Upper lobe of left lung (tissue), 6 donors: ENCODE data around the gene FLRT2. TPM values are rescaled to one million over a fixed set of nuclear protein-coding genes. Genes with fewer than 3 reads are reported as not detected.

Experiments used
- ATAC-seq, 2 donors: fragments of 200-7000 bp; cut with Tn5 transposase; one replicate each; pipeline ENCODE4 v1.9.1; 2022; ENCODE audit warnings: mild to moderate bottlenecking in 2 of 2, moderate library complexity in 2 of 2; ENCODE audit not compliant: low FRiP score in 2 of 2
- DNase-seq, 2 donors: peaks; one replicate each; pipeline ENCODE4 v3.0.0-alpha.2; 2019 to 2020
- H3K27ac ChIP-seq, 4 donors: fragments of 200-600 bp; sonication (generic); one replicate each; pipeline ENCODE4 v1.5.1; 2016 to 2019
- H3K27me3 ChIP-seq, 4 donors: fragments of 200-600 bp; sonication (generic); one replicate each; pipeline ENCODE4 v1.5.1; 2017 to 2019
- H3K36me3 ChIP-seq, 4 donors: fragments of 200-600 bp; sonication (generic); one replicate each; pipeline ENCODE4 v1.5.1; 2016 to 2019
- H3K4me1 ChIP-seq, 4 donors: fragments of 200-600 bp; sonication (generic); one replicate each; pipeline ENCODE4 v1.5.1; 2018 to 2019
- H3K4me3 ChIP-seq, 4 donors: fragments of 200-600 bp; sonication (generic); one replicate each; pipeline ENCODE4 v1.5.1; 2017 to 2019; ENCODE audit warnings: mild to moderate bottlenecking in 2 of 4, moderate library complexity in 1 of 4
- H3K9me3 ChIP-seq, 4 donors: fragments of 200-600 bp; sonication (generic); one replicate each; pipeline ENCODE4 v1.5.1; 2018 to 2019
- EP300 ChIP-seq, 4 donors: sonication (generic); formaldehyde crosslinking; IDR thresholded peaks; one replicate each; pipeline ENCODE4 v1.5.1; 2017; ENCODE audit warnings: antibody characterized with exemption in 4 of 4, control low read depth in 2 of 4
- POLR2A ChIP-seq, 4 donors: fragments of 450-650 bp; IDR thresholded peaks; one replicate each; pipeline ENCODE4 v1.5.1; 2016 to 2017; ENCODE audit warnings: antibody characterized with exemption in 4 of 4, mild to moderate bottlenecking in 2 of 4
- POLR2AphosphoS5 ChIP-seq, 2 donors: sonication (generic); formaldehyde crosslinking; IDR thresholded peaks; one replicate each; pipeline ENCODE4 v1.5.1; 2017; ENCODE audit warnings: antibody characterized with exemption in 2 of 2
- WGBS, 2 donors: methylation state at CpG; one replicate each; pipeline ENCODE4 v1.1.5; 2017 to 2018; 5-methylcytosine and 5-hydroxymethylcytosine counted together
- total RNA-seq, 6 donors: library from RNA; depleted of rRNA in 4 of 6; stranded (reverse); fragments of >200 nt in 4 of 6; gene quantifications; one replicate each; pipeline versions ENCODE4 v1.1.0 to v1.2.1, GENCODE V29; 2016 to 2021
- TF ChIP-seq, protein P1 (sequence below), 6 experiments: fragments of 450-650 bp in 4 of 6; fragments of 200-600 bp in 2 of 6; sonication (generic) in 2 of 6; IDR thresholded peaks; one replicate each; pipeline ENCODE4 v1.5.1; 2016 to 2019; ENCODE audit warnings: antibody characterized with exemption in 6 of 6
- donor health status: DM: no; HTN: no; CAD: no; lungs with moderate emphysema.
- donor health status: DM: no; HTN: yes; CAD: no; lungs with severe emphysema.

The FLRT2 gene
- total RNA-seq, 6 donors from 2014 or later = 0.91 to 24.1 (median 5.0) TPM

DNA sequence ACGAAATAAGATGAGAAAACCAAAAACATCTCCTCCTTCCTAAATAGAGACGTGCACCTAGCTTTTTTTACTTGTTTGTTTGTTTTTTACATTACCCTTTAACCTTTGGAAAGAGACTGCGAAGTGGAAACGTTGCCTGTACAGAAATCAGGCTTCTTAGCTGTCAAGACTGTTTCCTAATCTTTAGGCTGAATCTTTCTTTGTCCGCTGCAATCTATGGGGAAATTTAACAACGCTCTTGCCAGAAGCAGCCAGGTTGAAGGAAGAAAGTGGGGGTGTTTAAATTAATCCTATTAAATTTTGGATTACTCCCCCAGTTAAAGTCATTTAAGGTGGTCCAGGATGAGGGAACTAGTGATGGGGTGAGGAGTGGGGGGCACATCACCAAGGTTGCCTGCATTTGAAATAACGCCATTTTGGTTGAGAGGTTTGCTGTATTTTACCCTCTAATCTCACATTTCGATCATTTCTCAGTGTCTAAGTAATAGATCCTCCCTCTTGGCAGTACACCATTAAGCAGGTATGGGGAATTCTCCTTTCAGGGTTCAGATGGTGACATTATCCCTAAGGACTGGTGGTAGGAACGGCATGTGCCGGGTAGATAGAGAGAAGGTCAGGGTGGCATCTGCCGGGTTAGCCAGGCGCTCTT, 2.6 kb downstream of the FLRT2 start:
- H3K27ac ChIP-seq = peak overlapping the region in 2 of 4 donors; percentile 43 to 73
- TF ChIP-seq, protein P1, sequence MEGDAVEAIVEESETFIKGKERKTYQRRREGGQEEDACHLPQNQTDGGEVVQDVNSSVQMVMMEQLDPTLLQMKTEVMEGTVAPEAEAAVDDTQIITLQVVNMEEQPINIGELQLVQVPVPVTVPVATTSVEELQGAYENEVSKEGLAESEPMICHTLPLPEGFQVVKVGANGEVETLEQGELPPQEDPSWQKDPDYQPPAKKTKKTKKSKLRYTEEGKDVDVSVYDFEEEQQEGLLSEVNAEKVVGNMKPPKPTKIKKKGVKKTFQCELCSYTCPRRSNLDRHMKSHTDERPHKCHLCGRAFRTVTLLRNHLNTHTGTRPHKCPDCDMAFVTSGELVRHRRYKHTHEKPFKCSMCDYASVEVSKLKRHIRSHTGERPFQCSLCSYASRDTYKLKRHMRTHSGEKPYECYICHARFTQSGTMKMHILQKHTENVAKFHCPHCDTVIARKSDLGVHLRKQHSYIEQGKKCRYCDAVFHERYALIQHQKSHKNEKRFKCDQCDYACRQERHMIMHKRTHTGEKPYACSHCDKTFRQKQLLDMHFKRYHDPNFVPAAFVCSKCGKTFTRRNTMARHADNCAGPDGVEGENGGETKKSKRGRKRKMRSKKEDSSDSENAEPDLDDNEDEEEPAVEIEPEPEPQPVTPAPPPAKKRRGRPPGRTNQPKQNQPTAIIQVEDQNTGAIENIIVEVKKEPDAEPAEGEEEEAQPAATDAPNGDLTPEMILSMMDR (IDR thresholded peaks at IDR 0.05) = no peak
- TF ChIP-seq POLR2AphosphoS5 (IDR thresholded peaks at IDR 0.05) = no peak
- TF ChIP-seq EP300 (IDR thresholded peaks at IDR 0.05) = no peak
- TF ChIP-seq POLR2A (IDR thresholded peaks at IDR 0.05) = no peak
- H3K4me3 ChIP-seq = peak overlapping the region in 3 of 4 donors; percentile 44 to 56 (median 53)

GRCh38 chr14:85533023-85533860, 3.3 kb downstream of the FLRT2 start:
- H3K4me3 ChIP-seq = peak overlapping the region; percentile 32 to 56 (median 48)
- H3K36me3 ChIP-seq = no peaks in the 10 kb centered on the region
- H3K27me3 ChIP-seq = peaks cover 0 to 51% (median 23%) of the 10 kb centered on the region in 4 donors
- peak; percentile 38 to 78 for ATAC-seq
- peak in 1 of 2 donors; percentile 89 for DNase-seq
- 0 to 3% methylated on average over 20 to 66 of the region's 90 CpGs for WGBS, 2 donors
- peaks cover 7 to 58% (median 40%) of the 10 kb centered on the region in 4 donors for H3K4me1 ChIP-seq
- H3K9me3 ChIP-seq = no peaks in the 10 kb centered on the region
- H3K27ac ChIP-seq = peak overlapping the region in 2 of 4 donors; percentile 66 to 73
- TF ChIP-seq EP300 (IDR thresholded peaks at IDR 0.05) = no peak
- TF ChIP-seq, protein P1 (IDR thresholded peaks at IDR 0.05) = no peak
- TF ChIP-seq POLR2AphosphoS5 (IDR thresholded peaks at IDR 0.05) = peak in 1 of 2 donors; percentile 14

More for the DNA sequence above, 2.6 kb downstream of the FLRT2 start:
- Histone ChIP-seq H3K9me3 (no peaks in the 10 kb centered on the region), H3K36me3 (no peaks in the 10 kb centered on the region), H3K27me3 (peaks cover 0 to 51% (median 23%) of the 10 kb centered on the region in 4 donors), H3K4me1 (peaks cover 9 to 59% (median 40%) of the 10 kb centered on the region in 4 donors)
- 4 to 5% methylated on average over 12 of the region's 12 CpGs for WGBS, 2 donors
- no peak for DNase-seq
- no peak for ATAC-seq

DNA sequence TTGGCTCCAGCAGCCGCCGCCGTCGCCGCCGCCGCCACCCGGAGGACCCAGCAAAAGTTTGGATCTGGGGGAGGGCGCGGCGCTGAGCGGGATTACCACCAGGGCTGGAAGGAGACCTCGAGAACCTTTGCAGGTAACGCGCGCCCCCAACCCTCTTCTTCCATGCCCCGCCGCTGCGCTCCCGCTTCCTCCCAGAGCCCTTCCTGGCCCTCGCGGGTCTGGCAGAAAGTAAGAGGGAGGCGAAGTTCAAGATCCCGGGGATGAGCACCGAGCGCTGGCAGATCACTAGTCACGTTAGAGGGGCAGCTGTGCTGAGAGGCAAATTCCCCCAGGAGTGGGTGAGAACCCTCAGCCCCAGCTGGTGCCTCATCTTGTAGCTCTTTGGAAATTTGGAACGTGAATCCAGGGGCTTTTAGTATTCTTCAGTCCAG, 3.9 kb downstream of the FLRT2 start:
- peak overlapping the region in 3 of 4 donors; percentile 44 to 56 (median 53) for H3K4me3 ChIP-seq
- no peak for TF ChIP-seq POLR2A (IDR thresholded peaks at IDR 0.05)
- no peak for TF ChIP-seq POLR2AphosphoS5 (IDR thresholded peaks at IDR 0.05)
- no peak for TF ChIP-seq EP300 (IDR thresholded peaks at IDR 0.05)
- TF ChIP-seq, protein P1 (IDR thresholded peaks at IDR 0.05) = no peak
- WGBS, 2 donors = 2 to 3% methylated on average over 15 to 28 of the region's 28 CpGs
- ATAC-seq (no peak), DNase-seq (no peak)
- H3K27ac ChIP-seq = peak overlapping the region in 1 of 4 donors; percentile 63
- H3K9me3 ChIP-seq = no peaks in the 10 kb centered on the region
- no peaks in the 10 kb centered on the region for H3K36me3 ChIP-seq
- H3K4me1 ChIP-seq = peaks cover 7 to 52% (median 39%) of the 10 kb centered on the region in 4 donors
- peaks cover 0 to 51% (median 23%) of the 10 kb centered on the region in 4 donors for H3K27me3 ChIP-seq

- Histone ChIP-seq H3K36me3 (no peaks in the 10 kb centered on the region), H3K27ac (no peak overlapping the region), H3K4me1 (peaks cover 7 to 45% (median 33%) of the 10 kb centered on the region in 4 donors), H3K27me3 (peaks cover 0 to 46% (median 22%) of the 10 kb centered on the region in 4 donors), H3K9me3 (no peaks in the 10 kb centered on the region), H3K4me3 (peak overlapping the region in 3 of 4 donors; percentile 44 to 56 (median 53))
- ATAC-seq = no peak
- no peak for TF ChIP-seq POLR2A (IDR thresholded peaks at IDR 0.05)
- TF ChIP-seq, protein P1 (IDR thresholded peaks at IDR 0.05) = no peak
- no peak for TF ChIP-seq POLR2AphosphoS5 (IDR thresholded peaks at IDR 0.05)
- TF ChIP-seq EP300 (IDR thresholded peaks at IDR 0.05) = no peak
- peak in 1 of 2 donors; percentile 49 for DNase-seq
- WGBS, 2 donors = 19 to 24% methylated on average over 23 to 28 of the region's 28 CpGs
Measured at GRCh38 chr14:85534458-85535293, 4.7 kb downstream of the FLRT2 start.
